H9 (cell line): ENCODE measurements around the gene FDX2. TPM values are rescaled to one million over a fixed set of nuclear protein-coding genes. Genes with fewer than 3 reads are reported as not detected.

Experiments
- DNase-seq: peaks from one replicate; pipeline ENCODE4 v3.0.0-alpha.2; 2017
- H2AFZ ChIP-seq: one replicate; pipeline ENCODE4 v1.6.1; 2013; ENCODE audit warnings: mild to moderate bottlenecking, low read length, control low read depth, moderate library complexity
- H2AK5ac ChIP-seq: 2 replicates; pipeline ENCODE4 v1.6.1; 2013; ENCODE audit warnings: low read length, control low read depth, mixed read lengths; ENCODE audit not compliant: insufficient read length
- H2BK120ac ChIP-seq: one replicate; pipeline ENCODE4 v1.6.1; 2013; ENCODE audit warnings: low read depth, mild to moderate bottlenecking, low read length, control low read depth, inconsistent platforms; ENCODE audit not compliant: poor library complexity, severe bottlenecking
- H2BK12ac ChIP-seq: 2 replicates; pipeline ENCODE4 v1.6.1; 2013; ENCODE audit warnings: low read length, control low read depth, mixed read lengths, low read depth; ENCODE audit not compliant: insufficient read length
- H2BK15ac ChIP-seq: 2 replicates; pipeline ENCODE4 v1.6.1; 2013; ENCODE audit warnings: low read depth, low read length, control low read depth
- H2BK20ac ChIP-seq: one replicate; pipeline ENCODE4 v1.6.1; 2013; ENCODE audit warnings: low read depth, mild to moderate bottlenecking, low read length, control low read depth, inconsistent platforms; ENCODE audit not compliant: poor library complexity, severe bottlenecking
- H2BK5ac ChIP-seq: 2 replicates; pipeline ENCODE4 v1.6.1; 2013; ENCODE audit warnings: low read length, control low read depth, mixed read lengths; ENCODE audit not compliant: insufficient read length
- H3K14ac ChIP-seq: 2 replicates; pipeline ENCODE4 v1.6.1; 2013; ENCODE audit warnings: low read length, control low read depth; ENCODE audit not compliant: insufficient read depth
- H3K18ac ChIP-seq: 2 replicates; pipeline ENCODE4 v1.6.1; 2013; ENCODE audit warnings: low read depth, mild to moderate bottlenecking, mixed read lengths, low read length, control low read depth; ENCODE audit not compliant: insufficient read length
- H3K23ac ChIP-seq: 2 replicates; pipeline ENCODE4 v1.6.1; 2013; ENCODE audit warnings: low read length, control low read depth, mixed read lengths, low read depth; ENCODE audit not compliant: insufficient read length
- H3K23me2 ChIP-seq: 2 replicates; pipeline ENCODE4 v1.6.1; 2013; ENCODE audit warnings: low read depth, mild to moderate bottlenecking, mixed read lengths, low read length, control low read depth; ENCODE audit not compliant: insufficient read length, poor library complexity, severe bottlenecking
- H3K27ac ChIP-seq: 2 replicates; pipeline ENCODE4 v1.5.1; 2013; ENCODE audit warnings: low read length, control low read depth, mixed read lengths, low read depth; ENCODE audit not compliant: insufficient read length
- H3K27me3 ChIP-seq: 2 replicates; pipeline ENCODE4 v1.6.1; 2013; ENCODE audit warnings: low read length, control low read depth, inconsistent platforms; ENCODE audit not compliant: insufficient read depth
- H3K4ac ChIP-seq: 2 replicates; pipeline ENCODE4 v1.6.1; 2013; ENCODE audit warnings: low read depth, mild to moderate bottlenecking, control low read depth, inconsistent platforms, low read length, moderate library complexity
- H3K4me1 ChIP-seq: 2 replicates; pipeline ENCODE4 v1.6.1; 2013; ENCODE audit warnings: low read length, control low read depth, inconsistent platforms; ENCODE audit not compliant: insufficient read depth
- H3K4me2 ChIP-seq: 2 replicates; pipeline ENCODE4 v1.6.1; 2013; ENCODE audit warnings: low read length, control low read depth, mixed read lengths; ENCODE audit not compliant: insufficient read length, insufficient read depth
- H3K56ac ChIP-seq: 2 replicates; pipeline ENCODE4 v1.6.1; 2013; ENCODE audit warnings: low read depth, mild to moderate bottlenecking, mixed read lengths, low read length, control low read depth; ENCODE audit not compliant: insufficient read length
- H3K79me1 ChIP-seq: 2 replicates; pipeline ENCODE4 v1.6.1; 2013; ENCODE audit warnings: low read depth, mild to moderate bottlenecking, moderate library complexity, low read length, control low read depth, inconsistent platforms; ENCODE audit not compliant: insufficient read depth, poor library complexity, severe bottlenecking
- H3K79me2 ChIP-seq: 2 replicates; pipeline ENCODE4 v1.6.1; 2013; ENCODE audit warnings: low read length, control low read depth, inconsistent platforms; ENCODE audit not compliant: insufficient read depth
- H3K9ac ChIP-seq: 2 replicates; pipeline ENCODE4 v1.6.1; 2013; ENCODE audit warnings: low read length, control low read depth, mixed read lengths; ENCODE audit not compliant: insufficient read length; ENCODE audit errors: extremely low read depth
- H3K9me3 ChIP-seq: one replicate; pipeline ENCODE4 v1.6.1; 2013; ENCODE audit warnings: low read depth, low read length, inconsistent platforms; ENCODE audit not compliant: control insufficient read depth
- H3T11ph ChIP-seq: one replicate; pipeline ENCODE4 v1.6.1; 2013; ENCODE audit warnings: mild to moderate bottlenecking, low read length, control low read depth, inconsistent platforms
- H4K20me1 ChIP-seq: one replicate; pipeline ENCODE4 v1.6.1; 2013; ENCODE audit not compliant: control insufficient read depth, insufficient read length, insufficient read depth
- H4K5ac ChIP-seq: 2 replicates; pipeline ENCODE4 v1.6.1; 2013; ENCODE audit warnings: low read depth, mild to moderate bottlenecking, mixed read lengths, low read length, control low read depth; ENCODE audit not compliant: insufficient read length
- H4K8ac ChIP-seq: replicated peaks from 2 replicates; pipeline ENCODE4 v1.6.1; 2013; ENCODE audit warnings: low read length, control low read depth, mixed read lengths, low read depth; ENCODE audit not compliant: insufficient read length
- H4K91ac ChIP-seq: 2 replicates; pipeline ENCODE4 v1.6.1; 2013; ENCODE audit warnings: low read depth, mild to moderate bottlenecking, moderate library complexity, mixed read lengths, low read length, control low read depth; ENCODE audit not compliant: insufficient read length
- H3K27ac Mint-ChIP-seq, 3 experiments: 2 replicates in 2 of 3; 3 replicates in 1 of 3; pipeline ENCODE4 v1.8.0; 2020 to 2021; ENCODE audit warnings: mixed read lengths in 3 of 3, mild to moderate bottlenecking in 1 of 3, moderate library complexity in 1 of 3
- H3K27me3 Mint-ChIP-seq: 2 replicates; pipeline ENCODE4 v1.8.0; 2021; ENCODE audit warnings: low read depth, mild to moderate bottlenecking, moderate library complexity, mixed read lengths
- H3K36me3 Mint-ChIP-seq, 3 experiments: 2 replicates in 2 of 3; 3 replicates in 1 of 3; pipeline ENCODE4 v1.8.0; 2020 to 2021; ENCODE audit warnings: low read depth in 3 of 3, mixed read lengths in 3 of 3; ENCODE audit not compliant: insufficient read depth in 1 of 3
- H3K4me1 Mint-ChIP-seq, 2 experiments: 2 replicates each; pipeline ENCODE4 v1.8.0; 2020; ENCODE audit warnings: mixed read lengths in 2 of 2
- H3K4me3 Mint-ChIP-seq, 2 experiments: 2 replicates in 1 of 2; 3 replicates in 1 of 2; pipeline ENCODE4 v1.8.0; 2020 to 2021; ENCODE audit warnings: mild to moderate bottlenecking in 2 of 2, mixed read lengths in 2 of 2, moderate library complexity in 1 of 2
- H3K9me3 Mint-ChIP-seq, 2 experiments: 2 replicates in 1 of 2; 3 replicates in 1 of 2; pipeline ENCODE4 v1.8.0; 2020; ENCODE audit warnings: mild to moderate bottlenecking in 2 of 2, mixed read lengths in 2 of 2, moderate library complexity in 1 of 2
- WGBS: extraction: QIAGEN DNeasy Blood & Tissue Kit; methylation state at CpG from one replicate; pipeline ENCODE4 v1.1.7; 2013; ENCODE audit warnings: missing lambda C conversion rate, low lambda C conversion rate, mixed read lengths; ENCODE audit not compliant: insufficient read length; ENCODE audit errors: extremely low coverage; 5-methylcytosine and 5-hydroxymethylcytosine counted together
- total RNA-seq: library from RNA; stranded (reverse); gene quantifications from 2 replicates; pipeline ENCODE4 v1.2.1, GENCODE V29; 2021
- TF ChIP-seq, protein P1 (sequence below): fragments of 200-600 bp; sonication (generic); conservative IDR thresholded peaks from 3 replicates; pipeline ENCODE4 v1.8.0; 2021; ENCODE audit warnings: antibody characterized with exemption, mild to moderate bottlenecking

Gene FDX2
- total RNA-seq, 1 experiment from 2014 or later, result 27.7 TPM

DNA sequence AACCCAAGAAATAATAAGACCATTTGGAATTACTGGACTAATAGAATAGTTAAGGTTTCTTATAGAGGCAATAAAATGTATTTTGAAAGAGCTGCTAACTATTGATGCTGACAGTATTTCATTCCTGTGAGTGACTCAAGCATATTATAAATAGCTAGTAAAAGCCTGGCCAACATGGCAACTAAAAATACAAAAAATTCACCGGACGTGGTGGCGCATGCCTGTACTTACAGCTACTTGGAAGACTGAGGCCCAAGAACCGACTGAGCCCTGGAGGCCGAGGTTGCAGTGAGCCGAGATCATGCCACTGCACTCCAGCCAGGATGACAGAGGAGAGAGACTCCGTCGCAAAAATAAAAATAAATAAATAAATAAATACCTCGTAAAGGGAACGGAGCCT lies 29.0 kb upstream of the FDX2 start:
- Histone ChIP-seq H2BK120ac (no peak overlapping the region), H4K8ac (no peak overlapping the region), H3K4me1 (no peaks in the 10 kb centered on the region; the same call in 1 of the 2 replicates), H3K27me3 (no peaks in the 10 kb centered on the region), H2AFZ (no peak overlapping the region), H3K18ac (no peak overlapping the region), H3K79me1 (no peaks in the 10 kb centered on the region), H2AK5ac (no peak overlapping the region), H3K79me2 (no peaks in the 10 kb centered on the region), H3K4me2 (no peak overlapping the region), H3K23ac (no peak overlapping the region), H3T11ph (no peak overlapping the region), H3K27ac (no peak overlapping the region), H3K56ac (no peak overlapping the region), H4K5ac (no peak overlapping the region), H4K91ac (no peak overlapping the region), H3K14ac (no peak overlapping the region), H4K20me1 (no peaks in the 10 kb centered on the region), H3K9me3 (no peaks in the 10 kb centered on the region), H2BK20ac (no peak overlapping the region), H3K9ac (no peak overlapping the region), H2BK5ac (no peak overlapping the region), H3K23me2 (no peaks in the 10 kb centered on the region), H3K4ac (no peak overlapping the region), H2BK15ac (no peak overlapping the region), H2BK12ac (no peak overlapping the region)
- no peak for DNase-seq
- no peak overlapping the region for H3K27ac Mint-ChIP-seq
- peaks cover 1 to 5% of the 10 kb centered on the region in 2 experiments for H3K4me1 Mint-ChIP-seq
- H3K27me3 Mint-ChIP-seq, result no peaks in the 10 kb centered on the region
- WGBS, result no CpG with 5 or more reads among the region's 10 CpGs
- peaks cover 0 to 1% (median 0%) of the 10 kb centered on the region in 3 experiments; a peak in 1 of 7 replicates for H3K36me3 Mint-ChIP-seq
- no peaks in the 10 kb centered on the region for H3K9me3 Mint-ChIP-seq
- no peak overlapping the region for H3K4me3 Mint-ChIP-seq
- TF ChIP-seq, protein P1, sequence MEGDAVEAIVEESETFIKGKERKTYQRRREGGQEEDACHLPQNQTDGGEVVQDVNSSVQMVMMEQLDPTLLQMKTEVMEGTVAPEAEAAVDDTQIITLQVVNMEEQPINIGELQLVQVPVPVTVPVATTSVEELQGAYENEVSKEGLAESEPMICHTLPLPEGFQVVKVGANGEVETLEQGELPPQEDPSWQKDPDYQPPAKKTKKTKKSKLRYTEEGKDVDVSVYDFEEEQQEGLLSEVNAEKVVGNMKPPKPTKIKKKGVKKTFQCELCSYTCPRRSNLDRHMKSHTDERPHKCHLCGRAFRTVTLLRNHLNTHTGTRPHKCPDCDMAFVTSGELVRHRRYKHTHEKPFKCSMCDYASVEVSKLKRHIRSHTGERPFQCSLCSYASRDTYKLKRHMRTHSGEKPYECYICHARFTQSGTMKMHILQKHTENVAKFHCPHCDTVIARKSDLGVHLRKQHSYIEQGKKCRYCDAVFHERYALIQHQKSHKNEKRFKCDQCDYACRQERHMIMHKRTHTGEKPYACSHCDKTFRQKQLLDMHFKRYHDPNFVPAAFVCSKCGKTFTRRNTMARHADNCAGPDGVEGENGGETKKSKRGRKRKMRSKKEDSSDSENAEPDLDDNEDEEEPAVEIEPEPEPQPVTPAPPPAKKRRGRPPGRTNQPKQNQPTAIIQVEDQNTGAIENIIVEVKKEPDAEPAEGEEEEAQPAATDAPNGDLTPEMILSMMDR, result no peak
